Measurements from ENCODE around the gene RHOB.

DNA sequence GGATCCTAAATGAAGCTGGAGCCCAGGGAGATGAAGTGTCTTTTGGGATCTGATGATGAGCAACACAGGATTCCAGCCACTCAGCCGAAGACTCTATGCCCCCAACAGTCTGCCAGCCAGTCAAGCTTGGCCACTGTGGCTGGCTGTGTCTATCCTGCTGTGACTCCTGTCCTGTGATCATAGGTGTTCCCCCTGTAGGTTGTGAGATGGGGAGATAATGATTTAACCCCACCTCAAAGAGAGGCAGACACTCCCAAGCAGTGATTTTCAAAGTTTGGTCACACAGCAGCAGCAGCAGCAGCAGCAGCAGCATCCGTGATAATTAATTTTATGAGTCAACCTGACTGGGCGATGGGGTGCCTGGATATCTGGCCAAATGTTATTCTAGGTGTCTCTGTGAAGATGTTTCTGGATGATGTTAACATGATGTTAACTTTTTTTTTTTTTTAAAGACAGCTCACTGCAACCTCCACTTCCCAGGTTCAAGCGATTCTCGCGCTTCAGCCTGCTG, 21.4 kb upstream of the RHOB start:
- TF ChIP-seq TAF1 (IDR thresholded peaks at IDR 0.05; ENCODE audit: borderline replicate concordance, insufficient read depth, low read length) (no peak), SIN3A (IDR thresholded peaks at IDR 0.05; ENCODE audit: borderline replicate concordance, insufficient read depth, low read length) (no peak), POLR2AphosphoS5 (IDR thresholded peaks at IDR 0.05; ENCODE audit: low read depth, low read length) (no peak), FOXP2 (optimal IDR thresholded peaks at IDR 0.05; ENCODE audit: borderline replicate concordance, extremely low read depth, extremely low read length, insufficient read depth) (no peak)
- TF ChIP-seq, protein P1, sequence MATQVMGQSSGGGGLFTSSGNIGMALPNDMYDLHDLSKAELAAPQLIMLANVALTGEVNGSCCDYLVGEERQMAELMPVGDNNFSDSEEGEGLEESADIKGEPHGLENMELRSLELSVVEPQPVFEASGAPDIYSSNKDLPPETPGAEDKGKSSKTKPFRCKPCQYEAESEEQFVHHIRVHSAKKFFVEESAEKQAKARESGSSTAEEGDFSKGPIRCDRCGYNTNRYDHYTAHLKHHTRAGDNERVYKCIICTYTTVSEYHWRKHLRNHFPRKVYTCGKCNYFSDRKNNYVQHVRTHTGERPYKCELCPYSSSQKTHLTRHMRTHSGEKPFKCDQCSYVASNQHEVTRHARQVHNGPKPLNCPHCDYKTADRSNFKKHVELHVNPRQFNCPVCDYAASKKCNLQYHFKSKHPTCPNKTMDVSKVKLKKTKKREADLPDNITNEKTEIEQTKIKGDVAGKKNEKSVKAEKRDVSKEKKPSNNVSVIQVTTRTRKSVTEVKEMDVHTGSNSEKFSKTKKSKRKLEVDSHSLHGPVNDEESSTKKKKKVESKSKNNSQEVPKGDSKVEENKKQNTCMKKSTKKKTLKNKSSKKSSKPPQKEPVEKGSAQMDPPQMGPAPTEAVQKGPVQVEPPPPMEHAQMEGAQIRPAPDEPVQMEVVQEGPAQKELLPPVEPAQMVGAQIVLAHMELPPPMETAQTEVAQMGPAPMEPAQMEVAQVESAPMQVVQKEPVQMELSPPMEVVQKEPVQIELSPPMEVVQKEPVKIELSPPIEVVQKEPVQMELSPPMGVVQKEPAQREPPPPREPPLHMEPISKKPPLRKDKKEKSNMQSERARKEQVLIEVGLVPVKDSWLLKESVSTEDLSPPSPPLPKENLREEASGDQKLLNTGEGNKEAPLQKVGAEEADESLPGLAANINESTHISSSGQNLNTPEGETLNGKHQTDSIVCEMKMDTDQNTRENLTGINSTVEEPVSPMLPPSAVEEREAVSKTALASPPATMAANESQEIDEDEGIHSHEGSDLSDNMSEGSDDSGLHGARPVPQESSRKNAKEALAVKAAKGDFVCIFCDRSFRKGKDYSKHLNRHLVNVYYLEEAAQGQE (IDR thresholded peaks at IDR 0.05; ENCODE audit: insufficient read depth in 1 of 2, low read depth in 2 of 2, low read length in 2 of 2), result no peak

Data from PFSK-1 (cell line).